Measurements from ENCODE around the gene PPP1R1C.
"Not testable (repeated sequence)": the region's sequence is repeated elsewhere in the genome, so short reads cannot be mapped to it uniquely, and the experiment has no call there.

The PPP1R1C gene

GRCh38 chr2:181955866-181956265 is 29.8 kb upstream of the PPP1R1C start:
- not testable (repeated sequence) for H3K9me3 Mint-ChIP-seq

GRCh38 chr2:181957668-181958067 is 28.0 kb upstream of the PPP1R1C start:
- Mint-ChIP-seq H3K36me3 (ENCODE audit: low read depth) (no peaks in the 10 kb centered on the region), H3K4me1 (ENCODE audit: low read depth) (peaks cover 9% of the 10 kb centered on the region), H3K27me3 (ENCODE audit: low read depth) (peaks cover 8% of the 10 kb centered on the region), H3K4me3 (no peak overlapping the region), H3K9me3 (no peaks in the 10 kb centered on the region), H3K27ac (no peak overlapping the region)

More at GRCh38 chr2:181955866-181956265, 29.8 kb upstream of the PPP1R1C start:
- not testable (repeated sequence) for H3K36me3 Mint-ChIP-seq (ENCODE audit: low read depth); H3K4me3 Mint-ChIP-seq; H3K27ac Mint-ChIP-seq; H3K4me1 Mint-ChIP-seq (ENCODE audit: low read depth)
- peaks cover 21% of the 10 kb centered on the region for H3K27me3 Mint-ChIP-seq (ENCODE audit: low read depth)

GRCh38 chr2:181958726-181959125 is 26.9 kb upstream of the PPP1R1C start:
- H3K27ac Mint-ChIP-seq = no peak overlapping the region
- no peak overlapping the region for H3K4me3 Mint-ChIP-seq
- no peaks in the 10 kb centered on the region for H3K36me3 Mint-ChIP-seq (ENCODE audit: low read depth)
- H3K9me3 Mint-ChIP-seq = no peaks in the 10 kb centered on the region
- peaks cover under 1% of the 10 kb centered on the region for H3K27me3 Mint-ChIP-seq (ENCODE audit: low read depth)
- peaks cover 4% of the 10 kb centered on the region for H3K4me1 Mint-ChIP-seq (ENCODE audit: low read depth)

DNA sequence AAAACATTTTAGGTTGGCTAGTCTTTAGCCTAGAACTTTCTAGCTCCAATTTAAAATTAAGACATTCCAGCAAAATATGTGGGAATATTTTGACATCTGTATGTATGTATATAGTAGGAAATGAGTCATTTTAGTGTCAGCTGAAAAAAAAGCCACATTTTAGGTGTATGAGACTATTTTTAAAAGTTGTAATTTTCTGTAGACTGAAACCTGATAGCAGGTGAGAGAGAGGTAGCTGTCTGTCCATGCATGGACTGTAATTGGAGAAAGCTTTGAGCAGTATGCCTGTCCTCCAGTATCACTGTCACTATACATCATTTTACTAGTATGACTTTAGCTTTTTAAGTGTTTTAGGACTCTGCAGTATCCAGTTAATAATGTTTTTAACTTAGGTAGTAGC is 26.1 kb upstream of the PPP1R1C start:
- no peaks in the 10 kb centered on the region for H3K27me3 Mint-ChIP-seq (ENCODE audit: low read depth)
- no peaks in the 10 kb centered on the region for H3K9me3 Mint-ChIP-seq
- H3K36me3 Mint-ChIP-seq (ENCODE audit: low read depth) = no peaks in the 10 kb centered on the region
- no peak overlapping the region for H3K4me3 Mint-ChIP-seq
- peaks cover 1% of the 10 kb centered on the region for H3K4me1 Mint-ChIP-seq (ENCODE audit: low read depth)
- H3K27ac Mint-ChIP-seq = no peak overlapping the region

DNA sequence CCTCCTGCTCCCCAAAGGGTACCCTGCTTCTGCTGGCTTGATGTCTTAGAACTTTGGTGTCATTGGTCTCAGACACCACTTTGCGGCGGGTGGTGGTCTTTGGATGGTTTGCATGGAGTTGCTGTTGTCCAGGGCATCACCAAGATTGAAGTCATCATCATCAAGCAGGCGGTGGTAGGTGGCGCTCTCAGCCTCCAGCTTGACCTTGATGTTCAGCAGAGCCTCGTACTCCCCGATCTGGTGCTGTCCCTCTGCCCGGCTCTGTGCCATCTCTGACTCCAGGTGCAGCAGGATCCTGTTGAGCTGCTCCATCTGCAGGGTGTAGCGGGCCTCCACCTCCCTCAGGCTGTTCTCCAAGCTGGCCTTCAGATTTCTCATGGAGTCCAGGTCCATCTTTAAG is 24.5 kb upstream of the PPP1R1C start:
- H3K27ac Mint-ChIP-seq = not testable (repeated sequence)

DNA sequence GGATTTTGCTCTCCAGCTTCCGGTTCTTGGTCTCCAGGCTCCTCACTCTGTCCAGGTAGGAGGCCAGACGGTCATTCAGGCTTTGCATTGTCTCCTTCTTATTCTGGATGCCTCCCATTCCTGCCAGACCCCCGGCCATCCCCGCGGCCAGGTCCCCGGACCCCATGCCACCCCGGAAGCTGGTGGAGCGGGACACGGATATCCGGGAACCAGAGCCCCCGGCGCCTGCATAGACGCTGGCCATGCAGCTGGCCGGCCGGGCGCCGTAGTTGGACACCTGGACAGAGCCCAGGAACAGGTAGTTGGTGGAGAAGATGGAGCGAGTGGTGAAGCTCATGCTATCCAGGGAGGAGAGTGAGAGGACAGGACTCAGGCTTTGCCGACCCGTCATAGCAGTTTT is 23.5 kb upstream of the PPP1R1C start:
- H3K4me3 Mint-ChIP-seq = no peak overlapping the region
- H3K9me3 Mint-ChIP-seq = no peaks in the 10 kb centered on the region
- H3K36me3 Mint-ChIP-seq (ENCODE audit: low read depth) = no peaks in the 10 kb centered on the region
- H3K27me3 Mint-ChIP-seq (ENCODE audit: low read depth) = peaks cover 9% of the 10 kb centered on the region
- no peak overlapping the region for H3K27ac Mint-ChIP-seq
- no peaks in the 10 kb centered on the region for H3K4me1 Mint-ChIP-seq (ENCODE audit: low read depth)

More for the DNA sequence above, 24.5 kb upstream of the PPP1R1C start:
- not testable (repeated sequence) for H3K36me3 Mint-ChIP-seq (ENCODE audit: low read depth); H3K4me3 Mint-ChIP-seq; H3K9me3 Mint-ChIP-seq; H3K27me3 Mint-ChIP-seq (ENCODE audit: low read depth); H3K4me1 Mint-ChIP-seq (ENCODE audit: low read depth)

DNA sequence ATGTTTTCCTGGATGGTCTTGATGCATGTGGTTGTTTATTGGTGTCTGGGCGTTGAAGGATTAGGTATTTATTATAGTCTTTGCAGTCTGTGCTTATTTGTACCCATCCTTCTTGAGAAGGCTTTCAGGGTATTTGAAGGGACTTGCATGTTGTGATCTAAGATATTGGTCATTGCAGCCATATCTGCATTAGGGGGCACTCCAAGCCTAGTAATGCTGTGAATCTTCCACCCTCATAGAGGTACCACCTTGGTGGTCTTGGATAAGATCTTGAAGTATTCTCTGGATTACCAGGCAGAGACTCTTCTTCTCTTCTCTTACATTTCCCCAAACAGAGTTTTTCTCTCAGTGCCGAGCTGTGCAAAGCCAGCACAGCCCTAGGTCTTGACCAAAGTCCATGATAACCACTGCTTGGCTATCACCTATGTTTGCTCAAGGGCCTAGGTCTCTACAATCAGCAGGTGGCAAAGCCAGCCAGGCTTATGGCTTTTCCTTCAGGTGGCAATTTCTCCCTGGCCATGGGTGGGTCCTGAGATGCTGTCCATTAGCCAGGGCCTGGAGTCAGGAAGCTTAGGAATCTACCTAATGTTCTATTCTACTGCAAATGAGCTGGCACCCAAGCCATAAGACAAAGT is 15.4 kb upstream of the PPP1R1C start:
- Mint-ChIP-seq H3K9me3 (no peaks in the 10 kb centered on the region), H3K36me3 (ENCODE audit: low read depth) (no peaks in the 10 kb centered on the region), H3K27ac (no peak overlapping the region), H3K4me3 (no peak overlapping the region), H3K4me1 (ENCODE audit: low read depth) (no peaks in the 10 kb centered on the region), H3K27me3 (ENCODE audit: low read depth) (peaks cover 8% of the 10 kb centered on the region)

- no peak overlapping the region for H3K27ac Mint-ChIP-seq
- no peaks in the 10 kb centered on the region for H3K4me1 Mint-ChIP-seq (ENCODE audit: low read depth)
- peaks cover 4% of the 10 kb centered on the region for H3K27me3 Mint-ChIP-seq (ENCODE audit: low read depth)
- no peaks in the 10 kb centered on the region for H3K36me3 Mint-ChIP-seq (ENCODE audit: low read depth)
- H3K4me3 Mint-ChIP-seq = no peak overlapping the region
- no peaks in the 10 kb centered on the region for H3K9me3 Mint-ChIP-seq
Observed at GRCh38 chr2:181971032-181971431, 14.6 kb upstream of the PPP1R1C start.

DNA sequence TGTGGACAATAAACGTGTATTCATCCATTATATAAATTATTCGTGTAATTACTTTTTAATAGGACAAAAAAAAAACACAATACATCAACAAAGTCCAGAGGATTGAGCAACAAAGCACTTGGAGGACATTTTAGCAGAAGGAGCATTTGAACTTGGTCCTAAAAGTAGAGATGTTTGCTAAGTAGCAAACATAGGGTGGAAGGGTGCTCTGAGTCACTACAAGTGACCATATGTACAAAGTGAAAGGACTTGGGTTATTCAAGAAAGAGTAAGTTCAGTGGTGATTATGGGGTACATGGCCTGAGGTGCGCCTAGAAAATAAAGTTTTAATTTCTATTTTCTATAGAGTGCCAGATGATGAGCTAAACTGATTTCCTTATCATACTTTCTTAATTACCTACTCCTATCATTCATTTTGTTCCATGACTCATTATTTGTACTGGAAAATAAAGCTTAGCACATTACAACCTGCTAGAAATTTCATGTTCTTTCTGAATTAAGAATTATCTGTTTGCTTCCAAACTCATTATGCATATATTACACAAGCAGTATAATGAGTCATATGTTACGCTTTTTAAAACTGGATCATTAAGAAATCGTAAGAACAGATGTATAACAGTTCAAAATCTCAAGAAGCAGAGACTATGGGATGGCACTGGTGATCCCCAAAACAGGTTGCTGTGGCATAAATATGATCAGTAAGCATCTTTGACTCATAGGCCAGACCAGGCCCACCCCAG is 13.1 kb upstream of the PPP1R1C start:
- Mint-ChIP-seq H3K9me3 (no peaks in the 10 kb centered on the region), H3K4me1 (ENCODE audit: low read depth) (no peaks in the 10 kb centered on the region), H3K27me3 (ENCODE audit: low read depth) (no peaks in the 10 kb centered on the region), H3K36me3 (ENCODE audit: low read depth) (no peaks in the 10 kb centered on the region), H3K27ac (no peak overlapping the region), H3K4me3 (no peak overlapping the region)

DNA sequence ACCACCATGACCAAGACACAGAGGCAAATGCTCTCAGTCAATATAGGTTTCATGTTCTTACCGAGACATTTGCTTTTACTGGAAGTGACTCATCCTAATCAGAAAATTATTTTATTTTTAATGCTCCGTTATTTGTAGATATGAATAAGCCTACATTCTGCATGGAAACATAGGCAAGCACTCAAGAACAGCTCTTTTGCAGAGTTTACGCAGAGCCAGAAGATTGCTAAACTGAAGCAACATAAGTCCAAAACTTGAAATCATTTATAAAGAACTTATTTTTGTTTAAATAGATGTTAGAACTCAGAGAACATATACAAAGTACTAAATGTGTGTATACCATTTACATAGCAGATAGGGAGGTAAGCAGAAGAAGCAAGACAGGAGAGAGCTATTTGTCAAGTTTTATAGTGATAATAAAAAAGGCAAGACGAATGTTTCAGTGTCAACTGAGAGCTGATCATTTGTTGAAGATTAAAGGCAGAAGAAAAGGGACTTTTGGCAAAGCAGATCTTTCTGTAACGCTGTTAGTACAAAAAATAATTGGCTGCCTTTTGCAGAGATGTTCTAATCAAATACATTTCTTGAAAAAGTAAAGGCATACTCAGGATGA is 12.4 kb upstream of the PPP1R1C start:
- Mint-ChIP-seq H3K4me3 (no peak overlapping the region), H3K36me3 (ENCODE audit: low read depth) (no peaks in the 10 kb centered on the region), H3K27ac (no peak overlapping the region), H3K27me3 (ENCODE audit: low read depth) (no peaks in the 10 kb centered on the region), H3K4me1 (ENCODE audit: low read depth) (no peaks in the 10 kb centered on the region), H3K9me3 (no peaks in the 10 kb centered on the region)

DNA sequence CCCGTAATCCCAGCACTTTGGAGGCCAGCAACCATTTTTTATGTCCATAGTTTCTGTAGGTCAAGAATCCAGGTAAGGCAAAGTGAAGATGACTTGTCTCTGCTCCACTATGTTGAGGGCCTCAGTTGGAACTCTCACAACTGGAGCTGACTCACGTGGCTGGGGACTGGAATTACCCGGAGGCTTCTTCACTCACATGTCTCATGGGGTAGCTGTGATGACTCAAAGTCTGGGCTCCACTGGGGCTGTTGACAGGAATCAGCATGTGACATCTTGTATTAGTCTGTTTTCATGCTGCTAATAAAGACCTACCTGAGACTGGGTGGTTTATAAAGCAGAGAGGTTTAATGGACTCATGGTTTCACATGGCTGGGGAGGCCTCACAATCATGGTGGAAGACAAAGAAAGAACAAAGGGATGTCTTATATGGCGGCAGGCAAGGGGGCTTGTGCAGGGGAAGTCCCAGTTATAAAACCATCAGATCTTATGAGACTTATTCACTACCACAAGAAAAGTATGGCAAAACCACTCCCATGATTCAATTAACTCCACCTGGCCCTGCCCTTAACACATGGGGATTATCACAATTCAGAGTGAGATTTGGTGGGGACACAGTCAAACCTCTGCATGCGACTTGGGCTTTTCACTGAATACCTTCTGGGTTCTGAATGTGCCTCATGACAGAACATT is 7.8 kb upstream of the PPP1R1C start:
- no peaks in the 10 kb centered on the region for H3K27me3 Mint-ChIP-seq (ENCODE audit: low read depth)
- no peaks in the 10 kb centered on the region for H3K4me1 Mint-ChIP-seq (ENCODE audit: low read depth)
- H3K36me3 Mint-ChIP-seq (ENCODE audit: low read depth) = no peaks in the 10 kb centered on the region
- H3K9me3 Mint-ChIP-seq = no peaks in the 10 kb centered on the region
- H3K4me3 Mint-ChIP-seq = no peak overlapping the region
- no peak overlapping the region for H3K27ac Mint-ChIP-seq

DNA sequence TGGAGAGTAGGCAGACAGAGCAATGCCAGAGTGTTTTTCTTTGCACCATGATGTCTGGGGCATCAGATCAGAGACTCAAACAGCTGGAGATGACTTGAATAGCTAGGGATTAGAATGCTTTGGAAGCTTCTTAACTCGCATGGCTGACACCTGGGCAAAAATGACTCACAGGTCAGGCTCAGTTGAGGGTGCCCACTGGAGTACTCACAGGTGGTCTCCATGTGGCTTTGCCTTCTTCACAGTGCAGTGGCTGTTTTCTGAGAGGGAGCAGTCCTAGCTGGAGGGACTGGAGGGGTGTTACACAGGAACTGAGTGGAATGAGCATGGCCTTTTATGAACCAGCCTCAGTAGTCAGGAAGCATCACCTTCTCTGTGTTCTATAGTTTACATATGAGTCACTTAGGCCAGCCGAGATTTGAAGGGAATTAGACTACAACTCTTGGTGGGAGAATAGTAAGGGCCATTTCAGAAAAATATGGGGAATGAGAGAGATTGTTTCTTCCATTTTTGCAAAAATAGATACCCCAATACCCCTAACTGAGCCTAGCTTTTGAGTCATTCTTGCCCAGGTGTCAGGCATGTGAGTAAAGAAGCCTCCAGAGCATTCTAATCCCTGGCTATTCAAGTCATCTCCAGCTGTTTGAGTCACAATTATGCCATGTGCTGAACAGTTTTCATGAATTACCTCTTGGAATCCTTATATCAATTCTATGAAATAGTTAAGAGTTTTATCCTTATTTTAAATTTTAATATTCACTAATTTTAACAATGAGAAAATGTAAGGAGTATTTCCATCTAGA is 7.1 kb upstream of the PPP1R1C start:
- peak overlapping the region; percentile 8 for H3K27ac Mint-ChIP-seq
- no peak overlapping the region for H3K4me3 Mint-ChIP-seq
- no peaks in the 10 kb centered on the region for H3K36me3 Mint-ChIP-seq (ENCODE audit: low read depth)
- no peaks in the 10 kb centered on the region for H3K9me3 Mint-ChIP-seq
- no peaks in the 10 kb centered on the region for H3K4me1 Mint-ChIP-seq (ENCODE audit: low read depth)
- H3K27me3 Mint-ChIP-seq (ENCODE audit: low read depth) = no peaks in the 10 kb centered on the region

DNA sequence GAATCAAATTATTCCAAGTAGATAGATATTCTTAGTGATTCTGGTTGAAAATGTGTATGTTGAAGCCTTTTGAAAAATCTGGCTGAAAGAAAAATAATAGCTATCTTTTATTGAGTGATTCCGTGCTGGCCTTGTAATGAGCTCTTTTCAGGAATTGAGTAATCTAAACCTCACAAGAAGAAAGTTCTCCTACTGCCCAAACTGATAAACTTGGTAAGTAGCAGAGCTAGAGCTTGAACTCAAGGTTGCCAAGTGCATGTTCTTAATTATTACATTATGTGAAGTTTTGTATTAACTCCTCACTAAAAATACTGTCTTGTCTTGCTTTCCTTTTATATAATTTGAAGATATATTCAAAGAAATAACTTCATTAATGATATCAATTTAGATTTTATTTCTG is 1.6 kb upstream of the PPP1R1C start:
- H3K27ac Mint-ChIP-seq = no peak overlapping the region
- no peaks in the 10 kb centered on the region for H3K36me3 Mint-ChIP-seq (ENCODE audit: low read depth)
- no peaks in the 10 kb centered on the region for H3K9me3 Mint-ChIP-seq
- no peak overlapping the region for H3K4me3 Mint-ChIP-seq
- H3K27me3 Mint-ChIP-seq (ENCODE audit: low read depth) = no peaks in the 10 kb centered on the region
- H3K4me1 Mint-ChIP-seq (ENCODE audit: low read depth) = no peaks in the 10 kb centered on the region

Measured in T-helper 1 cell treated with Interleukin-12 subunit alpha and Interleukin-12 subunit beta and Interleukin-4 antibody, amounts not matched to agents 30 μg/mL and 1 μg/mL, for 36 hours (primary cell).